Left lung (tissue), 10 donors: ENCODE data around the gene DMPK. TPM values are rescaled to one million over a fixed set of nuclear protein-coding genes. Genes with fewer than 3 reads are reported as not detected.
"Not testable (repeated sequence)": the region's sequence is repeated elsewhere in the genome, so short reads cannot be mapped to it uniquely, and the experiment has no call there.

Source experiments
- ATAC-seq: fragments of 200-7000 bp; cut with Tn5 transposase; one replicate; pipeline ENCODE4 v1.9.1; 2020; ENCODE audit warnings: moderate library complexity
- DNase-seq, 4 donors: peaks; one replicate each; pipeline ENCODE4 v3.0.0-alpha.2; 2013 to 2020
- H3K27ac ChIP-seq, 2 donors: fragments of 200-600 bp; sonication (generic) in 1 of 2; one replicate each; pipeline versions ENCODE4 v1.5.0 to v1.8.0; 2020 to 2021
- H3K27me3 ChIP-seq, 2 donors: fragments of 200-600 bp; sonication (generic) in 1 of 2; one replicate each; pipeline versions ENCODE4 v1.5.0 to v1.8.0; 2020 to 2021
- H3K36me3 ChIP-seq, 2 donors: fragments of 200-600 bp; sonication (generic) in 1 of 2; one replicate each; pipeline versions ENCODE4 v1.5.0 to v1.8.0; 2020 to 2021
- H3K4me1 ChIP-seq, 2 donors: fragments of 200-600 bp; one replicate each; pipeline ENCODE4 v1.8.0; 2021
- H3K4me3 ChIP-seq, 2 donors: fragments of 200-600 bp; sonication (generic) in 1 of 2; one replicate each; pipeline versions ENCODE4 v1.5.0 to v1.8.0; 2020 to 2021; ENCODE audit warnings: mild to moderate bottlenecking in 1 of 2
- H3K9me3 ChIP-seq, 2 donors: fragments of 200-600 bp; sonication (generic) in 1 of 2; one replicate each; pipeline versions ENCODE4 v1.5.0 to v1.8.0; 2020 to 2021
- intact Hi-C, 2 donors: fragments of 100-400 bp; cut with DNase I; formaldehyde crosslinking; loops; one replicate each; pipeline versions ENCODE4 v1.11.2 to v1.14.2; 2022
- polyA plus RNA-seq, 6 donors: library from polyadenylated mRNA; unstranded; fragments of 120-200 nt; gene quantifications; one replicate each; pipeline ENCODE4 v1.2.1, GENCODE V29; 2013; ENCODE audit not compliant: insufficient read length in 6 of 6
- total RNA-seq, 2 donors: library from RNA; stranded (reverse); fragmentation: NEBNext Ultra II Directional; extraction: Animal tissue kit (Norgen Biotek cat#: 25700); gene quantifications; one replicate each; pipeline ENCODE4 v1.2.1, GENCODE V29; 2021
- TF ChIP-seq, protein P1 (sequence below), 2 donors: fragments of 200-600 bp; sonication (generic) in 1 of 2; IDR thresholded peaks; one replicate each; pipeline versions ENCODE4 v1.5.0 to v1.8.0; 2021; ENCODE audit warnings: antibody characterized with exemption in 2 of 2
- donor health status: DM: no; HTN: yes; CAD: no.
- donor health status: DM: no; HTN: no; CAD: no.

Gene DMPK
- total and polyA plus RNA-seq, 8 donors = 44.6 to 81.7 (median 58.6) TPM

GRCh38 chr19:45800070-45800553, 17.8 kb upstream of the DMPK start:
- Histone ChIP-seq H3K27ac (no peak overlapping the region), H3K9me3 (no peaks in the 10 kb centered on the region), H3K27me3 (peaks cover 0 to 98% of the 10 kb centered on the region in 2 donors), H3K36me3 (no peaks in the 10 kb centered on the region), H3K4me1 (peaks cover 2 to 10% of the 10 kb centered on the region in 2 donors), H3K4me3 (no peak overlapping the region)
- no peak for ATAC-seq
- TF ChIP-seq, protein P1, sequence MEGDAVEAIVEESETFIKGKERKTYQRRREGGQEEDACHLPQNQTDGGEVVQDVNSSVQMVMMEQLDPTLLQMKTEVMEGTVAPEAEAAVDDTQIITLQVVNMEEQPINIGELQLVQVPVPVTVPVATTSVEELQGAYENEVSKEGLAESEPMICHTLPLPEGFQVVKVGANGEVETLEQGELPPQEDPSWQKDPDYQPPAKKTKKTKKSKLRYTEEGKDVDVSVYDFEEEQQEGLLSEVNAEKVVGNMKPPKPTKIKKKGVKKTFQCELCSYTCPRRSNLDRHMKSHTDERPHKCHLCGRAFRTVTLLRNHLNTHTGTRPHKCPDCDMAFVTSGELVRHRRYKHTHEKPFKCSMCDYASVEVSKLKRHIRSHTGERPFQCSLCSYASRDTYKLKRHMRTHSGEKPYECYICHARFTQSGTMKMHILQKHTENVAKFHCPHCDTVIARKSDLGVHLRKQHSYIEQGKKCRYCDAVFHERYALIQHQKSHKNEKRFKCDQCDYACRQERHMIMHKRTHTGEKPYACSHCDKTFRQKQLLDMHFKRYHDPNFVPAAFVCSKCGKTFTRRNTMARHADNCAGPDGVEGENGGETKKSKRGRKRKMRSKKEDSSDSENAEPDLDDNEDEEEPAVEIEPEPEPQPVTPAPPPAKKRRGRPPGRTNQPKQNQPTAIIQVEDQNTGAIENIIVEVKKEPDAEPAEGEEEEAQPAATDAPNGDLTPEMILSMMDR (IDR thresholded peaks at IDR 0.05) = no peak
- intact Hi-C loops = no loop called here
- no peak for DNase-seq

GRCh38 chr19:45799541-45799940, 17.3 kb upstream of the DMPK start:
- intact Hi-C loops, H3K27ac ChIP-seq, H3K9me3 ChIP-seq, DNase-seq, H3K4me1 ChIP-seq, H3K36me3 ChIP-seq, H3K4me3 ChIP-seq: not testable (repeated sequence)
- peaks cover 0 to 98% of the 10 kb centered on the region in 2 donors for H3K27me3 ChIP-seq
- ATAC-seq = peak; percentile 4

DNA sequence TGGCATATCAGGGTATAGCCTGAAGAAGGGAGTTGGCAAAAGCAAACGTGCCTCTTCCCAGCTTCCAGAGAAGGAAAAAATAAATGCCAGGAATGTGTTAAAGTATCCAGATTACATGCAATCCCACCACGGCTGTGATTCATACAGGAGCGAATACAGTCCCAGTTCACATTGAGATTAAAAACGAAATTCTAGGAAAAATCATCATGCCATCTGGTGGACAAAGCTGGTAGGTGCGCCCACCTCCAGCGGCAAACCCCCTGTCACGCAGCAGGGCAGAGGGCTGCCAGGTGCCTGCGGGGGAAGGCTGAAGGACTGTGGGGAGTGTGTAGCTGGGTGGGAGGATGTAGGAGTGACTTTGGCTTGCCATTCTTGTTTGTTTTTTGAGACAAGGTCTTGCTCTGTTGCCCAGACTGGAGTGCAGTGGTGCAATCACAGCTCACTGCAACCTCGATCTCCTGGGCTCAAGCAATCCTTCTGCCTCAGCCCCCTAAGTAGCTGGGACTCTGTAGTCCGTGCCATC, 16.8 kb upstream of the DMPK start:
- Histone ChIP-seq H3K9me3 (no peaks in the 10 kb centered on the region), H3K4me3 (no peak overlapping the region), H3K4me1 (peaks cover 2 to 10% of the 10 kb centered on the region in 2 donors), H3K27me3 (peaks cover 0 to 98% of the 10 kb centered on the region in 2 donors), H3K36me3 (no peaks in the 10 kb centered on the region), H3K27ac (no peak overlapping the region)
- peak in 2 of 4 donors; percentile 68 to 83 for DNase-seq
- ATAC-seq = peak; percentile 90
- TF ChIP-seq, protein P1 (IDR thresholded peaks at IDR 0.05) = peak; percentile 89 to 94
- intact Hi-C loops = no loop called here

DNA sequence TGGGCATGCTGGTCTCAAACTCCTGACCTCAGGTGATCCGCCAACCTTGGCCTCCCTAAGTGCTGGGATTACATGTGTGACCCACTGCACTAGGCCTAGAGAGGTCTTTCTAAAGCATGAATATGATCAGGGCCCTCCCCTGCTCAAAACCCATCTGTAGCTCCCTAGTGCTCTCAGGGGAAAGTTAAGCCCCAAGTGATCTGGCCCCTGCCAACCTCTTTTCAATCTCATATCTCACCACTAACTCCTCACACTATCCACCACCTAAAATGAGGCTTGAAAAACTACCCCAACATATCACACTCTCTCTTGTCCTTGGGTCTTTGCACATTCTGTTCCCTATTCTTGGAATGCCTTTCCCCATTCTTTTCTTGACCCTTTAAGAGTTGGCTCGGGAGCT, 12.3 kb upstream of the DMPK start:
- TF ChIP-seq, protein P1 (IDR thresholded peaks at IDR 0.05) = no peak
- Histone ChIP-seq H3K4me3 (no peak overlapping the region), H3K4me1 (peaks cover 14 to 37% of the 10 kb centered on the region in 2 donors), H3K27ac (no peak overlapping the region), H3K36me3 (peaks cover 0 to 11% of the 10 kb centered on the region in 2 donors), H3K9me3 (no peaks in the 10 kb centered on the region), H3K27me3 (peaks cover 0 to 89% of the 10 kb centered on the region in 2 donors)
- ATAC-seq (no peak), DNase-seq (no peak)
- intact Hi-C loops = no loop called here

- no peak overlapping the region for H3K4me3 ChIP-seq
- no peaks in the 10 kb centered on the region for H3K9me3 ChIP-seq
- H3K36me3 ChIP-seq = peaks cover 0 to 19% of the 10 kb centered on the region in 2 donors
- intact Hi-C loops = no loop called here
- TF ChIP-seq, protein P1 (IDR thresholded peaks at IDR 0.05) = no peak
- H3K27ac ChIP-seq = no peak overlapping the region
- ATAC-seq (no peak), DNase-seq (no peak)
- peaks cover 0 to 89% of the 10 kb centered on the region in 2 donors for H3K27me3 ChIP-seq
- H3K4me1 ChIP-seq = peaks cover 12 to 29% of the 10 kb centered on the region in 2 donors
Observed at GRCh38 chr19:45793876-45794275, 11.6 kb upstream of the DMPK start.

GRCh38 chr19:45793178-45793564, 10.9 kb upstream of the DMPK start:
- no peaks in the 10 kb centered on the region for H3K9me3 ChIP-seq
- DNase-seq (no peak), ATAC-seq (no peak)
- TF ChIP-seq, protein P1 (IDR thresholded peaks at IDR 0.05) = no peak
- H3K27ac ChIP-seq = peak overlapping the region in 1 of 2 donors; percentile 80
- H3K27me3 ChIP-seq = peaks cover 0 to 89% of the 10 kb centered on the region in 2 donors
- H3K36me3 ChIP-seq = peaks cover 0 to 26% of the 10 kb centered on the region in 2 donors
- peaks cover 12 to 27% of the 10 kb centered on the region in 2 donors for H3K4me1 ChIP-seq
- intact Hi-C loops = no loop called here
- H3K4me3 ChIP-seq = peak overlapping the region in 1 of 2 donors; percentile 59
